Stomach (tissue), 4 donors: ENCODE results near the gene ERN1.

Experiments
- CTCF ChIP-seq, 7 experiments: fragments of 450-650 bp in 4 of 7; fragments of 200-600 bp in 3 of 7; sonication (generic) in 3 of 7; IDR thresholded peaks; one replicate each; pipeline ENCODE4 v1.5.1; 2016 to 2019; ENCODE audit warnings: antibody characterized with exemption in 7 of 7, control low read depth in 2 of 7, mild to moderate bottlenecking in 1 of 7
- POLR2A ChIP-seq, 4 donors: fragments of 450-650 bp; IDR thresholded peaks; one replicate each; pipeline ENCODE4 v1.6.1; 2016; ENCODE audit warnings: antibody characterized with exemption in 4 of 4, control low read depth in 2 of 4, mild to moderate bottlenecking in 1 of 4, moderate library complexity in 1 of 4
- POLR2AphosphoS5 ChIP-seq, 3 donors: sonication (generic); formaldehyde crosslinking; IDR thresholded peaks; one replicate each; pipeline ENCODE4 v1.6.1; 2016; ENCODE audit warnings: antibody characterized with exemption in 3 of 3

- TF ChIP-seq CTCF (IDR thresholded peaks at IDR 0.05) (no peak), POLR2AphosphoS5 (IDR thresholded peaks at IDR 0.05) (no peak), POLR2A (IDR thresholded peaks at IDR 0.05) (no peak)
Observed at GRCh38 chr17:64158406-64158805, 28.5 kb upstream of the ERN1 start.
